GM12892 (cell line): ENCODE measurements around the gene ITPR3.
"Not testable (repeated sequence)": the region's sequence is repeated elsewhere in the genome, so short reads cannot be mapped to it uniquely, and the experiment has no call there.

Experiments
- DNase-seq: peaks from one replicate; pipeline ENCODE4 v3.0.0; 2011; ENCODE audit not compliant: insufficient read length
- FAIRE-seq: peaks from 2 replicates; lab custom pipeline; 2011; peaks lifted over from hg19 to GRCh38; lab: Jason Lieb, UNC
- POLR2A ChIP-seq: IDR thresholded peaks from 2 replicates; pipeline ENCODE4 v1.6.1; 2011; ENCODE audit warnings: low read depth, low read length, control low read depth
- POLR2AphosphoS5 ChIP-seq: IDR thresholded peaks from 2 replicates; pipeline ENCODE4 v1.6.1; 2011; ENCODE audit warnings: low read depth, low read length, control low read depth
- TAF1 ChIP-seq: IDR thresholded peaks from 2 replicates; pipeline ENCODE4 v1.6.1; 2011; ENCODE audit warnings: low read depth, mild to moderate bottlenecking, control low read depth, low read length, borderline replicate concordance

The ITPR3 gene

GRCh38 chr6:33622456-33623431 is 1.6 kb downstream of the ITPR3 start:
- peak; percentile 51 for FAIRE-seq
- DNase-seq: no peak
- TF ChIP-seq POLR2AphosphoS5: no peak
- no peak for TF ChIP-seq POLR2A
- no peak for TF ChIP-seq TAF1

GRCh38 chr6:33623895-33624381 is 2.8 kb downstream of the ITPR3 start:
- FAIRE-seq: no peak
- TF ChIP-seq POLR2AphosphoS5: no peak
- TF ChIP-seq TAF1: no peak
- TF ChIP-seq POLR2A: no peak
- no peak for DNase-seq

- DNase-seq (no peak), FAIRE-seq (no peak)
- TF ChIP-seq TAF1 (no peak), POLR2AphosphoS5 (no peak), POLR2A (no peak)
These were observed 3.7 kb downstream of the ITPR3 start for GRCh38 chr6:33624856-33625255.

GRCh38 chr6:33627876-33628275 is 6.8 kb downstream of the ITPR3 start:
- TF ChIP-seq TAF1: no peak
- TF ChIP-seq POLR2AphosphoS5: no peak
- no peak for TF ChIP-seq POLR2A
- DNase-seq (no peak), FAIRE-seq (no peak)

GRCh38 chr6:33628401-33628964 is 7.4 kb downstream of the ITPR3 start:
- DNase-seq (no peak), FAIRE-seq (no peak)
- no peak for TF ChIP-seq POLR2A

- FAIRE-seq: no peak
- DNase-seq: no peak
- TF ChIP-seq POLR2A (no peak), TAF1 (no peak), POLR2AphosphoS5 (no peak)
These were observed 8.9 kb downstream of the ITPR3 start for GRCh38 chr6:33630014-33630413.

GRCh38 chr6:33631521-33631920 is 10.4 kb downstream of the ITPR3 start:
- not testable (repeated sequence) for DNase-seq, FAIRE-seq

- no peak for FAIRE-seq
- no peak for DNase-seq
- TF ChIP-seq POLR2AphosphoS5: no peak
- TF ChIP-seq POLR2A: no peak
- TF ChIP-seq TAF1: no peak
These were observed 10.9 kb downstream of the ITPR3 start for GRCh38 chr6:33631971-33632557.

- DNase-seq: peak; percentile 55
- TF ChIP-seq TAF1 (no peak), POLR2AphosphoS5 (no peak), POLR2A (no peak)
- peak; percentile 33 for FAIRE-seq
These were observed 11.5 kb downstream of the ITPR3 start for GRCh38 chr6:33632558-33633039.

GRCh38 chr6:33633084-33633461 is 12.0 kb downstream of the ITPR3 start:
- DNase-seq (no peak), FAIRE-seq (no peak)
- no peak for TF ChIP-seq POLR2A

GRCh38 chr6:33633462-33634158 is 12.5 kb downstream of the ITPR3 start:
- TF ChIP-seq POLR2A (no peak), TAF1 (no peak), POLR2AphosphoS5 (no peak)
- DNase-seq (peak; percentile 80), FAIRE-seq (no peak)
